HuH-7 (cell line): Measurements from ENCODE around the gene CFAP68.
"Not testable (repeated sequence)": the region's sequence is repeated elsewhere in the genome, so short reads cannot be mapped to it uniquely, and the experiment has no call there.

Experiments
- DNase-seq: peaks from one replicate; pipeline ENCODE4 v3.0.0; 2011; ENCODE audit warnings: low spot score

CFAP68 gene

DNA sequence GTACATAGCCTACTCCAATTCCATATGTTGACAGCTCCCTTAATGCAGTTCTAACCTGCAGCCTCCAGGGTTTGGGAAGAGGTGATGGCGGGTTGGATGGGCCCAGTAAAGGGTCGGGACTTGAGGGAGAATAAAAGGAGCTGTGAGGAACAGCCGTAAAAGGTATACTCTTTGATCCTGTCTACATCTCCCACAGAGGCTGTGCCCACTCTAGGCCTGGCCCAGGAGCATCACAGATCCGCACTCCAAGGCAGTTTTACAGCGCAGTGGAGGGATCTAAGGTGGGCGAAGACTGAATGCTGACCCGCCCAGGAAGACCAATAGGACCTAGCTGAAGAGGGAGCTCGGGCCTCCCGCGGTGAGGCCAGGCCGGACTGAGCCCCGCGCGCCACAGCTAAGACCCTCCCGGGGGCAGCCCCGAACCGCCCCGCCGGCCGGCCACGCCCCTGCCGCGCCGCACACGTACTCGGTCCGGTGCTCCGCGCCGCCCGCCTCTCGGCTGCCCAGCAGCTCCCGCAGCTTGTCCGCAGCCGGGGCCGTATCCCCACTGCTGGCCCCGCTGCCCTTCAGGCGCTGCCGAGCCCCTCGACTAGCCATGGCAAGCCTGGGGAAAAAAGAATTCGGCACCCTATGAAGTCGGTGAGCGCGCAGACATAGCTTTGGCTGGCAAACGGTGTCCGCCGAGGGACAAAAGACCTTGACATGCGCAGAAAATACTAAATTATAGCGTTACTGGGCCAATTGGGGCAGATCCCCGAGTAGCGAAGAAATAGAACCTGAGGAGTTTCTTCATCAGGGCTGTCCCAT, 8.3 kb upstream of the CFAP68 start, which contains the start of gene ALG9:
Gene ALG9, minus strand, starts transcription at position 696 of the 807 bp plus-strand sequence. Its CDS starts 99 bp downstream, at position 597.
- peak; percentile 71 for DNase-seq

DNA sequence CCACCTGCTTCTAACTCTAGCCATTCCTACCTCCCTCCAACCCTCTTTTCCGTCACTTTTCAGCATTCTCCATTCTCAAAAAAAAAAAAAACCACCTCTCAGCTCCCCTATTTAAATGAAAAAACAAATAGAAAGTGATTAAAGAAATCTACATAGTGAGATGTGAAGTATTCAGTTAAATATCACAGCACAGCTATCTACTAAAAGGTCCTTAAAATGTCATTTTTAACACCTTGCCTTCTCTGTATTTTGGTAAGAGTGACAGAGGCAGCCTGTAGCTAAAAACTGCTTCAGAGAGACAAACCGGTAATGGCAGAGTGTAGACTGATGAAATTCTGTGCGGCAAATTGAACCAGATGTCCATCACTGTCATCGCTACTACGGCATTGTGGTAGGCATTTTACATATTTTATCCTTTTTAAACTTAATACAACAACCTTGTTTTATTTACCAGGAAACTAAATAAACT, 7.6 kb upstream of the CFAP68 start:
- DNase-seq = no peak

DNA sequence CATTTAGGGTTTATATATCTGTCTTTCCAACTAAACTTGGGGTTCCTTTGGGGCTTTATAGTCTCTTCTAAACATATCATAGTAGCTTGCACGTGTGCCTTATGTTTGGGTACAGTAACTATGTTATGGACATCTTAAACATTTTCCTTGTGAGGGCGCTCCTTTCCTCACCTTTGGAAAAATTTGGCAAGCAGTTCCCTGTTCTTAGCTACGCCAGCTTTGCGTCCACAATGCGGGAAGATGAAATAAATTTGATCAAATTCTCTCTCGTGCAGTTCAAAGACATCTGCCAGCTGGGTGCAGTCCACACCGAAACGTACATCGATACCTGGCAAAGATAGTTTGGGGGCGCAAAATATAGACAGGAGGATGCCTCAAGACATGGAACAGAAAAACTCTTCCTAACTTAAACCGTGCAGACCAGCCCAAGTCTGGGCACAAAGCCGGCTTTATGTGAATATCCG, 924 bp upstream of the CFAP68 start:
- DNase-seq = no peak

DNA sequence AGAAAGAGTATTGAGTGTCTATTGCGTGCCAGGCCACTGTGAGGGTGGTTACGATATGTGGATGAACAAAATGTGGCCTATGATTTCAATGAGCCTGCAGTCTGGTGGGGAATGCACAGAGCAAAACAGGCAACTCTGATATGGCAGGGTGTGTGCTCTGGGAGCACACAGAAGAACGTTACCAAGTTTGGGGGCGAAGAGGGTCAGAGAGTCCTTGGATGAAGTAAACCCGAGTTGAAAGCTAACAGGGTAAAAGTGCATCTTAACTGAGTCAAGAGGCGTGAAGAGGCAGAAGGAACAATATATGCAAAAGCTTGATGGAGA, 258 bp downstream of the CFAP68 start:
- no peak for DNase-seq

DNA sequence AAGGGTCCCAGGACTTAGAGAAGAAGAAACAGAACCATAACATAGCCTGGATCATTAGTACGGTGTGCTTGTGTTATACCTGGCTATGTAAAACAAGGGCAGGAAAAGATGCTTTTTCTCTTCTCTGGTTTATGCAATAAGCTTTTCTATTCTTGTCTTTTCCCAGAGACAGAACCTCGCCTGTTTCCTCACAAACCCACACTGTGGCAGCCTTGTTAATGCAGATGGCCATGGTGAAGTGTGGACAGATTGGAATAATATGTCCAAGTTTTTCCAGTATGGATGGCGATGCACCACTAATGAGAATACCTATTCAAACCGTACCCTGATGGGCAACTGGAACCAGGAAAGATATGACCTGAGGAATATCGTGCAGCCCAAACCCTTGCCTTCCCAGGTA, 2.9 kb downstream of the CFAP68 start:
- DNase-seq = no peak

DNA sequence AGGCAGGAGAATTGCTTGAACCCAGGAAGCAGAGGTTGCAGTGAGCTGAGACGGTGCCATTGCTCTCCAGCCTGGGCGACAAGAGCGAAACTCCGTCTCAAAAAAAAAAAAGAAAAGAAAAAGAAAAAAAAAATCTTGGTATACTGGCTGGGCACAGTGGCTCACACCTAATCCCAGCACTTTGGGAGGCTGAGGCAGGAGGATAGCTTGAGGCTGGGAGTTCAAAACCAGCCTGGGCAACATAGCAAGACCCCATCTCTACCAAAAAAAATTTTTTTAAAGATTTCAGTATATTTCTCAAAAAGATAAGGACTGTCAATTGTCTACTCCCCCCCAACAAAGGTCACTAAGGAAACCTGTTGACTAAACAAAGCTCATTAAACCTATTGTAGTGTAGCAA, 5.7 kb downstream of the CFAP68 start:
- DNase-seq = not testable (repeated sequence)

DNA sequence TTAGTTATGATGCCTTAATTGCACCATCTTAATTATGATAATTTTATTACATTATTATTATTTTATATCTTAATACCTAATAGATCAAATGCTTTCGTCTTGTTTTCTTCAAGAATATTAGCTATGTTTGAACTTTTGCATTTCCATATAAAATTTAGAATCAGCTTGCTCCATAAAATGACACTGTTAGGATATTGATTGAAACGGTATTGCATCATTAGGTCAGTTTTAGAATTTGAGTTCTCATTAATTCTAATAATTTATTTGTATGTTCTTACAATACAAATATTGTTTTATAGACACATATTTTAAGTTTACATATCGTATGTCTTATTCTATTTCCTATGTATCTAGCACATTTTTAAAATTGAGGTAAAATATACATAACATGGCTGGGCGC, 6.7 kb downstream of the CFAP68 start:
- DNase-seq = no peak

DNA sequence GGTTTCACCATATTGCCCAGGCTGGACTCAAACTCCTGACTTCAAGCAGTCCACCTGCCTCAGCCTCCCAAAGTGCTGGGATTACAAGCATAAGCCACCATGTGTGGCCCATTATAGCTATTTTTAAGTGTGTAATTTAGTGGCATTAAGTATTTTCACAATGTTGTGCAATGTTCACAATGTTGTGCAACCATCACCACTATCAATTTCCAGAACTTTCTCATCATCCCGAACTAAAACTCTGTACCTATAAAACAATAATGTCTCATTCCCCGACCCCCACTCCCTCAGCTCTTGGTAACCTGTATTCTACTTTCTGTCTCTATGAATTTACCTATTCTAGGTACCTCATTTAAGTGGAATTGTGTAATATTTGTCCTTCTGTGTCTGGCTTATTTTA, 7.5 kb downstream of the CFAP68 start:
- no peak for DNase-seq

DNA sequence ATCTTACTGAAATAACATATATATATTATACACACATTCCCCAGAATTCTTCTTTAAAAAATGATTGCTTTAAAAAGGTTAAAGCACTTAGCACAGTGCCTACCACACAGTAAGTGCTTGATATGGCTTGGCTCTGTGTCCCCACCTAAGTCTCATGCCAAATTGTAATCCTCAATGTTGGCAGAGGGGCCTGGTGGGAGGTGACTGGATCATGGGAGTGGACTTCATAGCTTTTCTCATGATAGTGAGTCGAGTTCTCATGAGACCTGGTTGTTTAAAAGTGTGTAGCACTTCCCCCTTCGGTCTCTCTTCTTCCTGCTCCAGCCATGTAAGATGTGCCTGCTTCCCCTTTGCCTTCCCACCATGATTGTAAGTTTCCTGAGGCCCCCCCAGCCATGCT, 26.1 kb downstream of the CFAP68 start:
- no peak for DNase-seq

DNA sequence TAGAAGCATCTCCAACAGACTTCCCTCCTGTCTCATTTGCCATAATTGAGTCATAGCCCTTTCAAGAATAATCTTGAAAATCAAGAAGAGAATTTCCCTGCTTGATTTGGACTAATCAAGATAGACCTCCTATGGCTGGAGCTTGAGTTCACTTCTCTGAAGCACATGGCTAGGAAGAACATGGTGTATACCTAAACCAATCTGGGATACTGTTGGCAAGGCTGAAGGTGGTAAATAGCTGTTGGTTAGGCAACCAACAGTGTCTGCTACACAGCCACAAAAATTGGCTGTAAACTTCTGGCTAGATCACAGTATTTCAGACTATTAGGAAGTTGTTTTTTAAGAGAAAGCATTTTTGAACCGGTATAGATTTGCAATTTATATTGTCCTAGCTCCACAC, 27.3 kb downstream of the CFAP68 start:
- no peak for DNase-seq

DNA sequence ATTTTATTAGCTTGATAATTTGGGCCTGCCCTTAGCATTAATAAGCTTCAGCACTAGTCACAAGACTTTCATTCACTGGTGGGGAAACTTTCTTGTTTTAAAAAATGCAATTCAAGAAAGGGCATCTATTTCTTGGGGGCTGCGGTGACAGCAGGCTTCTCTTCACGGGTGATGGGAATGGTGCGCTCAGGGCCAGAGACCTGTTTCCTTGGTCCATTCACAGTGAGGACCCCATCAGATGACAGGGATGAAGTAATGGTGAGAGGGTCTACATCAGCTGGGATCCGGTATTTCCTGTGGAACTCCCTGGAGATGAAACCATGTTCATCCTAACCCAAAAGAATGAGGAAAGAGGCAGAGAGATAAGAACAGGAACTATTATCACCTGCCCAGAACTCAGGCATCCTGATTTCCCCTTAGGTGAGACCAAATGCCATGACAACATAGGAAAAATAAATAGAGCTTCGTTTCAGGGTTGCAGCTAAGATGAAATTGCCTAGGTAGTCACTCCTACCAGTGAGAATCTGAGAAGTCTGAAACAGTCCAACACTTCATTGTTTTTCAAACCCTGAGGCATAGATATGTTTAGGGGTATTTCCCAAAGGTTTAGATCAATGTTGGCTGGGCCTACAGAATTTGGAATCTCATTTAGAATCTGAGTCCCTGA, 29.4 kb downstream of the CFAP68 start:
- DNase-seq = no peak

DNA sequence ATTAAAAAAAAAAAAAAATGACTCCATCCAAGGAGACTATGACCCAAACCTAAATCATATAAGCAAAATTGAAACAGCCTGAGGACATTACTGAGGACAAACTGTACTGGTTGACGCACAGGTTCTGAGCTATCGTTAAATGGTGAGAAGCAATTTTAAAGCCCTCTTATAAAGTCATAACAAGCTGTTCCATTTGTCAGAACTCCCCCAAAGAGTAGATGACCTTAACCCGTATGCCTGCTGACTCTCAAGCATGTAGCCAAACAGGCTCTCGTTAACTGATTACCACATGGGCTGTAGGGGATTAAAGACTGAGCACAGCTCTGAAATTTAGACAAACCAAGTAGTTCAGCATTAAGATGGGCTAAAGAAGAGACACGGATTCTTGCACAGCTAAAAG, 30.0 kb downstream of the CFAP68 start:
- no peak for DNase-seq

DNA sequence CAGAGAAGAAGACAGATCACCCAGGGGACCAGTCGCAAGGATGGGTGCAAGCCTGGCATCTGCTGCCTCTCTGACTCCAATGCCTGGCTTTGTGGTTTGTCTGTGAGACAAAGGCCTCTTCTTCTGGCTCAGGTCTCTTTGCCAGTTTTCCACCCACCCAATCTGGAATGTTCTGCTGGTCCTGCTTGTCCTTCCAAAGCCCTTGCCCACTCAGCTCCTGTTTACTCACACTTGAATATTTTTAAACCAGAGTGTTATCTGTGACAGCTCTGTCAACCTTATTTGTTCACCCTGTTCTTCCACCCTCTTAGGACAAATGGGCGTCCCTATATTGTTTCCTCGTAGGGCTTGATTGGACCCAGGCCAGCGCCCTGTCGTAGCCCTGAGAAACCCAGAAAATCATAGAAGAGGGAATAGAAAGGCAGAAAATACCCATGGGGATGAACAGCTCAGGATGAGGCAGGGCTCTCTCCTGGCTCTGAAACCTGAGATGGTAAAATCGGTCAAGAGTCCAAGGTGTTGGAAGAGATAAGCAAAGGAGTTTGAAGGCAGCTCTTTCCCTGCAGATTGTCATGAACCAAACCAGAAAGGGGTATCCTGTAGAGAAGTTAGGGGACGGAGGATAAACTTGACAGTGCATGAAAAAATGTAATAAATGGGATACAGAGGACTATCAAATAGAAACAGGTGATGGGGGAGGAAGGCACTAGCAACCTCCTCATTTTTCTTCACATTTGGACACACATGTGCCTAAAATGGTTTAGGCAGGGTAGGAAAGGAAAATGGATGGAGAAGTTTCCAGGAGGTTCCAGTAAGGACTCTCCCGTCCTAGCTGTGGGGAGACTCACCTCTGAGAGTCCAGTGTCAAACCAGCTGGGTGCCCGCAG, 31.6 kb downstream of the CFAP68 start:
- DNase-seq = no peak

DNA sequence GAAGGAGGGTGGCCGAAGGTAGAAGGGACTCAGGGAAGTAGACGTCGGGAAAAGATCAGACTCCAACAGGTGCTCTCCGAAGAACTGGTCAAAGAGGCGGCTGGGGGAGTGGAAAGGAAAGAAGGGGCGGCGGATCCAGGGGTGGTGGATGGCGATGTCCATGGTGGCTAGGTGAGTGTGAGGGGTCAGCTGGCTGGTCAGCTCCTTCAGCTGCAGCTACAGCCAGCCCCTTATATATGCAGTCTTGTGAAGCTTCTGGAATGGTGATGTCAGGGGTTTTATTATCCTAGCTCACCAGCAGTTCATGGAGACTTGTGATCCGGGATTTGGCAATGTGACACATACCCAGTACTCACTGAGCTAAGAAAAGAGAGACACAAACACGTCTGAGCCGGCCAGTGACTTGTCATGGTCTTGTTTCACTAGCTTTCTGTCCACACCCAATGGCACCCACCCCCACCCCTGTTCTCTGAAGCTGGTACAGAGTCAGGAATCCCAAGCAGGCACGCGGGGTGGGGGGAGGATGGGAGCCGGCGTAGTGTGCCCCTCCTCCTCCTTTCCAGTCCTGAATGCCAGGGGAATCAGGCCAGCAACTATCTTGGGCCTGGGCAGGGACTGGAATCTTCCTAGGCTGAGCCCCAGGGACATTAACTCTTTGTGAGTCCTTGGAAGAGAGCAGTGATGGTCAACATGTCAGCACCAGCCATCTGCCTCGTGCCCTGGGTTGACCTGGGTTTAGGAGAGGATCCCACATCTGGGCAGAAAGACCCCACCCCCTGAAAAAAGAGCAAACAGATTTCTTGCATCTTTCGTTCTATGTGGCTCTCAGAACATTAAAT, 32.4 kb downstream of the CFAP68 start, which contains the start of gene CRYAB:
Gene CRYAB, minus strand, starts transcription at position 208 of the 839 bp plus-strand sequence. Its CDS starts 46 bp downstream, at position 162.
- DNase-seq = no peak

DNA sequence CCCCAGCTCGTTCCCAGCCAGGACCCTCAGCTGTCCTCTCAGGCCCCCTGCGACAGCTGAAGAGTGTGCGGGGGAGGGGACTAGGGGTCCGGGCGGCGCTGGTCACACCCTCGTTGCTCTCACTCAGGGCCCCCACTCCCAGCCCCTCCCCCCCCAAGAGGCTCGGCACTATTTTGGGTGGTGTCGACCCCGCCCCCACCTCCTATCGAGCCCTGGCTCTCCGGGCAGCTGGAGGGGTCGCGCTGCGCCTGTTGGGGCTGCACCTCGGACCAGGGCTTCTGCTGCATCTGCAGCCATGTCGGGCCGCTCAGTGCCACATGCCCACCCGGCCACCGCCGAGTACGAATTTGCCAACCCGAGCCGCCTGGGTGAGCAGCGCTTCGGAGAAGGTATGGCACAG, 33.2 kb downstream of the CFAP68 start, which contains the start of gene HSPB2:
Gene HSPB2, plus strand, starts transcription at position 200 of the 400 bp plus-strand sequence. Its CDS starts 96 bp downstream, at position 296.
- DNase-seq = no peak

DNA sequence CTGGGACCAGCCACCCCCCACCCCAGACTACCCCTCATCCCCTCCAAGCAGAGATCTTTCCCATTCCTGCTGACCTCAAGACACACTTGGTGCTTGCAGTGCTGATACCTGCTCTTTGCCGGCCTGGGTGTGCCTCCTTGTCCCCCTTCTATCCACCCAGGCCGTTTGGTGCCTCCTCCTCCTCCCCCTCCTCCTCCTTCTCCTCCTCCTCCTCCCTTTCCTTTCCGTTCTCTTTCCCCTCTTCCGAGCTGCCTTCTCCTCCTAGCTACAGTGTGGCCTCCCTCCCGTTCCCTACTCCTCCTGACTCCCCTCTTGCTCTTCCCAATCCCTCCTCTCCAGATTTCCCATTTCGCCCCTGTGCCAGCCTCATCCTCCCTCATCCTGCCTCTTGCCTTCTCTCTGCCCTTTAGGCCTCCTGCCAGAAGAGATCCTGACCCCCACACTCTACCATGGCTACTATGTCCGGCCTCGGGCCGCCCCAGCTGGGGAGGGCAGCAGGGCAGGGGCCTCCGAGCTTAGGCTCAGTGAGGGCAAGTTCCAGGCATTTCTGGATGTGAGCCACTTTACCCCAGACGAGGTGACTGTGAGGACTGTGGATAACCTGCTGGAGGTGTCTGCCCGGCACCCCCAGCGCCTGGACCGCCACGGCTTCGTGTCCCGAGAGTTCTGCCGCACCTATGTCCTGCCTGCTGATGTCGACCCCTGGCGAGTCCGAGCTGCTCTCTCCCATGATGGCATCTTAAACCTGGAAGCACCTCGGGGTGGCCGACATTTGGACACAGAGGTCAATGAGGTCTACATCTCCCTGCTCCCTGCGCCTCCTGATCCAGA, 33.9 kb downstream of the CFAP68 start:
- DNase-seq = no peak

DNA sequence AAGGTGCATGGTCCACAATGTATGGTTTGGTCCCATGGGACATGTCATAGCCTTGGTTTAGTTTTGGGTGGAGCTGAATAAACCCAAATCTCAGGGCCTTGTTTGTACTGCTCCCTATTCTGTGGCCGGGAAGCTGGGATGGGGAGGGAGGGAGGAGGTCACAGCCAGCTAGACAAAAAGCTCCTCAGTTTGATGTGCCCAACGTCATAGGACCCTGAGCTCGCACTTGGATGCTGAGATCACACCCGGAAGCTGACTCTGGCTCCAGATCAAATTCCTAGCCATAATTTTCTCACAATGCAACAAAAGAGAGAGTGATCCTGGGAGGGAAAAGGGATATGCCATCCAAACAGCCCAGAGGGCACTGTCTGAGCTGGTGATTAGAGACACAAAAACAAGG, 34.7 kb downstream of the CFAP68 start:
- DNase-seq = no peak

DNA sequence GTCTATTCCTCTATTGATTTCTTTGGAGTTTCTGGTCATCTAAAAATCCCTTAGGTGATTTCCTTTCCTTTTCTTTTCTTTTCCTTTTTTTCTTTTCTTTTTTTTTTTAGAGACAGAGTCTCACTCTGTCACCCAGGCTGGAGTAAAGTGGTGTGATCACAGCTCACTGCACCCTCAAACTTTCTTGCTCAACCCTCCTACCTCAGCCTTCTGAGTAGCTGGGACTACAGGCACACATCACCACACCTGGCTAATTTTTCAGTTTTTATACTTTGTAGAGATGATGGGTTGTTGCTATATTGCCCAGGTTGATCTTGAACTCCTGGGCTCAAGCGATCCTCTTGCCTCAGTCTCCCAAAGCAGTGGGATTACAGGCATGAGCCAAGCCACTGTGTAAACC, 37.4 kb downstream of the CFAP68 start:
- DNase-seq = no peak

DNA sequence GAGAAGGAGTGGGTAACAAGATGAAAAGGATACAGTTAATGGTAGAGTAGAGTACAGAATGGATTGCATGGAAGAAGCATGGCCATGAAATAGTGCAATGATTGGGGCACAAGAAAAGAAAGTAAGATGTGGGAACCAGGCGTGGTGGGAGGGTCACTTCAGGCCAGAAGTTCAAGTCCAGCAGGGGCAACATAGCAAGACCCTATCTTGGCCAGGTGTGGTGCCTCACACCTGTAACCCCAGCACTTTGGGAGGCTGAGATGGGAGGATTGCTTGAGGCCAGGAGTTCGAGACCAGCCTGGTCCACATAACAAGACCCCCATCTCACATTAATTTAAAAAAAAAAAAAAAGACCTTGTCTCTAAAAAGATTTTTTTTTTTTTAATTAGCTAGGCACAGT, 38.0 kb downstream of the CFAP68 start:
- no peak for DNase-seq

DNA sequence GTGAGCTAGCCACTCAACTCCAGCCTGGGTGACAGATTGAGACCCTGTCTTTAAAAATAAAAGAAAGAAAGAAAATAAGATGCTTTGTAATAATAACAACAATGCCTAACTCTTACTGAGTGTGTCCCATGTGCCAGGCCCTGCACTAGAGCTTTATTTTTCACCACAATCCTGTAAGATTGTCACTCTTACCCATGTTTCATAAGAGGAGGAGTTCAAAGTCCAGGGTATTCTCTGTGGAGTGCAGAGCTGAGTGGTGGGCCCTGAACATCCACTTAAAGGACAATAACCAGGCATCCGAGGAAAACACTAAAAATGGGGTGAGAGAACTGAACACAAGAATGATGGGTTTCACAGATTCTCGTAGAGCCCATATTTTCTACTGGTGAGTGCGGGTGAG, 38.4 kb downstream of the CFAP68 start:
- DNase-seq = no peak
